Stimulated activated CD8-positive, alpha-beta memory T cell treated with anti-CD3 and anti-CD28 coated beads, Interleukin-4, amount 100 ng/mL, for 24 hours (primary cell): ENCODE measurements around the gene OLR1.
A peak's percentile ranks its signal among the peaks of the same experiment; 100 is the strongest.

Source experiments
- DNase-seq: peaks from one replicate; pipeline ENCODE4 v3.0.0-alpha.2; 2020; ENCODE audit warnings: low read depth

Gene OLR1

DNA sequence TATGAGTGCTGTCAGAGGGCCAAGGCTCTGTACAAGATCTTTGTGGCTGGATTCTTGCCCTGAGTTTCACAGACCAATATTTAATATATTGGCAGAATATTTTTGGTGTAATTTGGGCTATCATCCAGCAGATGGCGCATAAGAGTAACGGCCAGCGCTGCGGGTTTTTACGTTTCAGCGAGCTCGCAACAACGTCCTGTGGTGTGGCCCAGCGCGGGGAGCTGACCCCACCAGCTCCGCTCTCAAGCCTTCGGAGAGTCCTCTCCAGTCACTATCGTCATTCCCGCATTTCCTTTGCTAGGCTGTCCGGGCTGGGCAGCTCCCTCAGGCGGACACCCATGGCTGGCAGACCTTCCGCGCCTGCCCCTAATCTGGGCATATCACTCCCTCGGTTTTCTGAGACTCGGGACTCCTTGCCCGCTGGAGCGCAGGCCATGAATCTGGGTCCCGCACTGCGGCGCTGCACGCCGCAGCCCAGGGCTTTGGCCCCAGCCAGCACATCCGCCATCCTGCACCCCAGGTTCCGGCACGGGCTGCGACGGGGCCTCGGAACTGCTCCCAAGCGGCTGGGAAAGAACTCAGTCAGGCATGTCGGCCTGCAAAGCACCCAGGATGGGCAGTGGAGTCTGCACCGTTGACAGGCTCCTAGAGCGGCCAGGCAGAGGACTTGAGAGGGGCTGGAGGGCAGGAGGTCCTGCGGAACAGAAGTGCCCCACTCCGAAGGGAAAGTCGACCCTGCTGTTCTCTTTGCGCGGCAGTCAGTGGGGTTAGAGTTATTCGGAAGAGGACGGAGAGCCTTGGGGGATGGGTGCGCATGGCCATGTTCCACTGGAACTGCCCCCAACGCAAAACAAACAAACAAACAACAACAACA, 18.4 kb downstream of the OLR1 start:
- DNase-seq: peak; percentile 11

DNA sequence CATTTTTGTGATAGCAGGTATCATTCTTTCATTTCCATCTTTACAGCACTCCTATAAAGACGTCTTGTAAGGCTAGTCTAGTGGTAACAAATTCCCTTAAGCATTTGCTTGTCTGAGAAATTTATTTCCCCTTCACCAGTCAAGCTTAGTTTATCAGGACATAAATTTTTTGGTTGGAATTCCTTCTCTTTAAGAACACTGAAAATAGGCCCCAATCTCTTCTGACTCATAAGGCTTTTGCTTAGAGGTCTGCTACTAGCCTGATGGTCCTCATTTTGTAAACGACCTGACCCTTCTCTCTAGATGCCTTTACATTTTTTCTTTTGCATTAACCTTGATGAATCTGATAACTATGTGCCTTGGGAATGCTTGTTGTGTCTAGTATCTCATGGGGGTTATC, 20.3 kb downstream of the OLR1 start:
- no peak for DNase-seq

DNA sequence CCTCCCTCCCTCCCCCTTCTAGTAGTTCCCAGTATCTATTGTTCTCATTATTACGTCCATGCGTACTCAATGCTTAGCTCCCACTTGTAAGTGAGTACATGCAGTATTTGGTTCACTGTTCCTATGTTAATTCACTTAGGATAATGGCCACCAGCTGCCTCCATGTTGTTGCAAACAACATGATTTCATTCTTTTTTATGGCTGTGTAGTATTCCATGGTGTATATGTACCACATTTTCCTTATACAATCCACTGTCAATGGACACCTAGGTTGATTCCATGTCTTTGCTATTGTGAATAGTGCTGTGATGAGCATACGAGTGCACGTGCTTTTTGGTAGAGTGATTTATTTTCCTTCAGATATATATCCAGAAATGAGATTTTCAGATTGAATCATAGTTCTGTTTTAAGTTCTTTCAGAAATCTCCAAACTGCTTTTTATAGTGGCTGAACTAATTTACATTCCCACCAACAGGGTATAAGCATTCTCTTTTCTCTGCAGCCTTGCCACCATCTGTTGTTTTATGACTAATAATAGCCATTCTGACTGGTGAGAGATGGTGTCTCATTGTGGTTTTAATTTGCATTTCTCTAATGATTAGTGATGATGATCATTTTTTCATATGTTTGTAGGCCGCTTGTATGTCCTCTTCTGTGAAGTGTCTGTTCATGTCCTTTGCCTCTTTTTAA, 24.1 kb downstream of the OLR1 start:
- DNase-seq: no peak

- DNase-seq: no peak
Observed at GRCh38 chr12:10142976-10143589, 28.8 kb downstream of the OLR1 start.

DNA sequence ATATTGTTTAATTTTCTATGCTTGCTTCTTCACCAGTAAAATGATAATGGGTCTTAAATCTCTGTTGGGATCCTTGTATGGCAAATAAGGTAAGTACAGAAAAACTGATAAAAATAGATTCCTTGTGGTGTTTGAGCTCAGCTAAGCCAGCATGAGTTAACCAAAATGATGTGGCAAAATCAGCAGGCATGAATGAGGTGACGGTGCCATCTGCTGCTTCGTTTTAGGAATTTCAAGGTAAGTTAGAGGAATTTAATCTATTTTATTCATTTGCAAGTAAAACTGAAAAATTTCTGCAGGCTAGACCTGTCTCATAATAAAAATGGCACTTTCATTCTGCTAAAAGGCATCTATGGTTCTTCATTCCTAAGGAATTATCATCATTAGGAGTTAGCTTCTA, 31.9 kb downstream of the OLR1 start:
- no peak for DNase-seq

- no peak for DNase-seq
Observed at GRCh38 chr12:10136637-10137205, 35.2 kb downstream of the OLR1 start.

DNA sequence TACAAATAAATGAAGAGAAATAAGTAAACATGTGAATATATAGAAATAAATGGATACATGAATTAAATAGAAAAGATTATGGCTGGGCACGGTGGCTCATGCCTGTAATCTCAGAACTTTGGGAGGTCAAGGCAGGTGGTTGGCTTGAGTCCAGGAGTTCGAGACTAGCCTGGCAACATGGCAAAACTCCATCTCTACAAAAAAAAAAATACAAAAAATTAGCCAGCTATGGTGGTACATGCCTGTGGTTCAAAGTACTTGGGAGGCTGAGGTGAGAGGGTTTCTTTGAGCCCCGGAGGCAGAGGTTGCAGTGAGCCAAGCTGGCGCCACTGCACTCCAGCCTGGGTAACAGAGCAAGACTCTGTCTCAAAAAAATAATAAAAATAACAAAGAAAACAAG, 36.8 kb downstream of the OLR1 start:
- no peak for DNase-seq

DNA sequence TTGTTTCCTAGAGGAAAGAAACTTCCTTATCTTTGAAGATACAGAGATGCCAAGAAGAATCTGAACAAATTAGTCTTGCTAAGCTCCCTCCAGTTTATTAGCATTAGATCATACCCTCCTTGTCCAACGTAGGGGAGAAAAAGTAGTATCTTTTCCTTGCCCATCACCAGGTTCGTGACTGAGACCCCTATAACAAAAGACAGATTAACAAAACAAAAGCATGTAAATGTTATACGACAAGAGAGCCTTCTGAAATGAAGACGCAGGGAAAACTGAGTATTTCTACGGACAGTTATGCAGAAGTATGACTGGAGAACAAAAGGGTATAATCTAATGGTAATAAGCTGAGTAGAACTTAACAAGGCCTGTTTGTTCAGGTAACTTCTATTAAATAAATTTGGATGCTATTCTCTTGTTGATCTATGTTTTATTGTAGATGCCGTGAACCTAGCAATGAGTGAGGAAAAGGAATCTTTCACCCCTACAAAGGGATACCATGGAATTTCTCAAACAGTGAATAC, 39.0 kb downstream of the OLR1 start:
- no peak for DNase-seq

DNA sequence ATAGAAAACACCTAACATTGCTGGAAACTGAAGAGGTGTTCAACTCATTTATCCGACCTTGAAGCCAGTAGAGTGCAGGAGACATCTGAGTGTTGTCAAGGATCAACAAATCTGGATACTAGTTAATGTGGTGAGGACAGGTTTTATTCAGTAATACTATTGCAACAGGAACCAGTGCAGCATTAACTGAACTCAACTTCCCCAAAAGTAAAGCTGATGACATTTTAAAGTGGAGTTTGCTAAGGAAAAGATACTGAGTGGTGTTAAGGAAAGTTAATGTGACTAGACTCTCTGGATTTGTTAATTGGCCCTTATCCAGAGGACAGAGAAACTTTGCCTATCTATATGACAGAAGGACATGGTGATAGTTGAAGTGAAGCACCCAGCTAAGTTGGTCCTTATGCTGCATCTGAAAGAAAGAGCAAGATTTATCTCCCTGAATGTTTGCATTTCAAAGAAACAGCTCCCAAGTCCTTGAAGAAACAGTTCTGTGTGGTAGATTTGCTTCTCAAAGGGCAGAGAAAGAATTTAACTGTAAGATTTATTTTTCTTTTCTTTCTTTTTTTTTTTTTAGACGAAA, 40.7 kb downstream of the OLR1 start:
- no peak for DNase-seq

GRCh38 chr12:10130042-10130441, 41.9 kb downstream of the OLR1 start, which contains the start of gene CLEC7A:
Gene CLEC7A, minus strand, starts transcription at chr12:10130199. Its CDS starts 117 bp downstream, at chr12:10130082.
- DNase-seq: no peak

DNA sequence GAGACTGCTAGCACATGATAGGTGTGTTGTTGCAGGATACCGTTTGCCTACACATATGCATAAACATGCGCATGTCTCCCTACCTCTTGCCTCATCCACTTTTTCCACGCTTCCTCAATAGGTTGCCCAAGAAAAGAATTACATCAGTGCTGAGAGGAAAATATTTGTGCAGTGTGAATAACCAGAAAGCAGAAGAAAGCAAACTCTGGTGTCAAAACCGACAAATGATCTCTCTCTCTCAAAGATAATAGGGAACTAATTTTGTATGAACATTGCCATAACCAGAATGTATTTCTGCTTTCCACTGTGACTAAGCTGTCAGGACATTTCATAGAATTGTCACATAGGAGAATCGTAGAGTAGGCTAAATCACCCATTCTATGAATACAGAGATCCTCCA, 43.2 kb downstream of the OLR1 start:
- no peak for DNase-seq

- no peak for DNase-seq
Observed at GRCh38 chr12:10126413-10126812, 45.5 kb downstream of the OLR1 start.

DNA sequence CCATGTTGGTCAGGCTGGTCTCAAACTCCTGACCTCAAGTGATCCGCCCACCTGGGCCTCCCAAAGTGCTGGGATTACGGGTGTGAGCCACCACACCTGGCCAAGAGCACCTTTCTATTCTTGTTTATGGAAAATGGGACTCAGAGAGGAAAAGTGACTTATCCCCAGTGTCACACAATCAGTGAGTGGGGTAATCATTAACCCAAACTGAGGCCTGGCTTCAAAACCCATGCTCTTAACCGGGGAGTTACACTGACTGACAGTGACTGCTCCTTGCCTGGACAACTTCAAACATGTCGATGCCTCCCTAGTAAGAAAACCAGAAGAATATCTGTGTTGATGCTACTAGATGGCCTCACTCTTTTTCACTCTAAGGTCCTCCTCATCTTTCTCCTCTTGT, 49.2 kb downstream of the OLR1 start:
- no peak for DNase-seq

- no peak for DNase-seq
Observed at GRCh38 chr12:10121278-10121677, 50.7 kb downstream of the OLR1 start.

GRCh38 chr12:10119066-10119465, 52.9 kb downstream of the OLR1 start:
- DNase-seq: no peak

DNA sequence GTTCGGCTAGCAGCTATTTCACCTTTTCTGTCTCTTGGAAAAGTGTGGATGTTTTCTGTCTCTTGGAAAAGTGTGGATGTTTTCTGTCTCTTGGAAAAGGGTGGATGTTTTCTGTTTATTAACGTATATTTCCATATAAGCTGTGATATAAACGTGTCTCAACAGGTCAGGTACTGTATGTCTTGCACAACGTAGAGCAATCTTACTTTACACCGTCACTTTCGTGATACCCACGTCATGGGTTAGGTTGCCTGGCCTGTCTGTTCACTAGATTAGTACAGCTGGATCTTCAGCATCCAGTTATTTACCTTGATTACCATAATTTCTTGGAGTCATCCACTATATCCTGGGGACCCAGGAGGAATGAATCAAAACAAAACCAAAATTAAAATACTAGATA, 56.0 kb downstream of the OLR1 start:
- no peak for DNase-seq

GRCh38 chr12:10115311-10115710, 56.6 kb downstream of the OLR1 start:
- no peak for DNase-seq

- DNase-seq: no peak
Observed at GRCh38 chr12:10113920-10114319, 58.0 kb downstream of the OLR1 start.

GRCh38 chr12:10113075-10113474, 58.9 kb downstream of the OLR1 start:
- no peak for DNase-seq

DNA sequence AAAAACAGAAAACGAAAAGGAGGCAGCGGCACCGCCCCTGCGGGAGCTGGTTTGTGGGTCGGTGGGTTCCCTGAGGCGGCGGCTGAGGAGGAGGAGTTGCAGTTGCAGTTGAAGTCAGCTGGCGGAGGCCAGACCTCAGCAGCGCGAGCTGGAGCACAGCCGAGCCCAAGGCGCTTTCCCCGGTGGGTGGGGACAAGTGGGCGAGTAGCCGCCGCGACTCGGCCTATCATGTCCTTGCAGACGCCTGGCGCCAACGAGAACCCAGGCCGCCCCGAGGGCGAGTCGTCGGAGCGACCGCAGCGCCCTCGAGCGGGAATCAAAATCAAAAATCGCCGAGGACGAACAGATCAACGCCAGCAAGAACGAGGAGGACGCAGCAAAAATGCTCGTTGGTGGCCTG, 60.5 kb downstream of the OLR1 start:
- DNase-seq: no peak

GRCh38 chr12:10110256-10110844, 61.6 kb downstream of the OLR1 start:
- no peak for DNase-seq
